AG04450 (cell line): ENCODE measurements around the gene NOL12. TPM values are rescaled to one million over a fixed set of nuclear protein-coding genes. Genes with fewer than 3 reads are reported as not detected.

Source experiments
- CTCF ChIA-PET: fragments of 300-600, 350-600 bp; formaldehyde crosslinking; extraction: SDS; loops from one replicate; lab custom pipeline; 2022; ENCODE audit warnings: antibody characterized with exemption, inconsistent platforms; lab: Charles Lee
- POLR2A ChIA-PET: fragments of 350-600 bp; formaldehyde crosslinking; extraction: SDS; loops from one replicate; lab custom pipeline; 2021; ENCODE audit warnings: antibody characterized with exemption, inconsistent platforms; lab: Yijun Ruan, JAX
- DNase-seq: peaks from one replicate; pipeline ENCODE4 v3.0.0-alpha.2; 2011; ENCODE audit warnings: low read depth, low spot score
- H3K27ac ChIP-seq: one replicate; pipeline ENCODE4 v1.5.1; 2012; ENCODE audit warnings: low read depth, low read length, control low read depth
- H3K27me3 ChIP-seq: one replicate; pipeline ENCODE4 v1.6.0; 2012; ENCODE audit warnings: low read length; ENCODE audit not compliant: control insufficient read depth, insufficient read depth
- H3K4me3 ChIP-seq: 2 replicates; pipeline ENCODE4 v1.5.1; 2011; ENCODE audit warnings: mild to moderate bottlenecking, low read depth, low read length, control low read depth
- H3K9me3 ChIP-seq: 2 replicates; pipeline ENCODE4 v1.5.1; 2012; ENCODE audit warnings: low read length; ENCODE audit not compliant: control insufficient read depth, insufficient read depth
- polyA plus RNA-seq: library from polyadenylated mRNA; depleted of rRNA; stranded (reverse); fragments of >200 nt; gene quantifications from 2 replicates; pipeline ENCODE4 v1.2.3, GENCODE V29; 2011; rRNA removed
- small RNA-seq: library from RNA; depleted of rRNA; stranded (forward); fragments of <200 nt; gene quantifications from one replicate; pipeline ENCODE3, GENCODE V24; 2012; ENCODE audit warnings: low read depth; ENCODE audit not compliant: insufficient read length
- TF ChIP-seq, protein P1 (sequence below): IDR thresholded peaks from 2 replicates; pipeline ENCODE4 v1.5.1; 2011; ENCODE audit warnings: low read depth, low read length, control low read depth, inconsistent platforms

NOL12 gene
- polyA plus RNA-seq, 1 experiment: 11.8 TPM

DNA sequence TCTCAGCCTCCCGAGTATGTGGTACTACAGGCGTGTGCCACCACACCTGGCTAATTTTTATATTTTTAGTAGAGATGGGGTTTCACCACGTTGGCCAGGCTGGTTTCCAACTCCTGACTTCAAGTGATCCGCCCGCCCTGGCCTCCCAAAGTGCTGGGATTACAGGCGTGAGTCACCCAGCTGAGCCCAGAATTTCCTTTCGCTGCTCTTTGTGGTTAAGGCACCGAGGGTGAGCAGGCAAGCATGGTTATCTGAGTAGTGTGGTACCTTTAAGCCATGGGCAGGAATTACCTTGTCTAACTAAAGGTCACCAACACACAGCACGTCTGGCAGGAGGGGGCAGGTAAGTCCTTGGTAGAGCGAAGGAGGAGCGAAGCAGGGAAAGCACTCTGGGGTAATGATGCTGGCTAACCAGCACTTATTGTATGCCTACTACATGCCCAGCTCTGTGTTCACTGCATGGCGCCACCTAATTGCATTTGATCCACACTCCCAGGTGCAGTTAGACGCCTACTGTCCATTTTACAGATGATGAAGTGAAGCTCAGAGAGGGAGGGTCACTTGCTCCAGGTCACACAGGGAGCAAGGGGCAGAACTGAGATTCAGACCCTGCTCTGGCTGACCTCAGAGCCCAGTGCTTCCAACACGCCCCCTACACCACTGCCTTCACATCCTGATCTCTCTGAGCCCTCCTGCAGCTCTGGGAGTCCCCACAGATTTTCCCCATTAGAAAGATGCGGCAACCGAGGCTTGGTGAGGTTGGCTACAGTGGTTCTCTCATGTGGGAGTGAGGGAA is 56.4 kb downstream of the NOL12 start:
- H3K4me3 ChIP-seq: no peak overlapping the region
- H3K27me3 ChIP-seq: no peaks in the 10 kb centered on the region
- TF ChIP-seq, protein P1, sequence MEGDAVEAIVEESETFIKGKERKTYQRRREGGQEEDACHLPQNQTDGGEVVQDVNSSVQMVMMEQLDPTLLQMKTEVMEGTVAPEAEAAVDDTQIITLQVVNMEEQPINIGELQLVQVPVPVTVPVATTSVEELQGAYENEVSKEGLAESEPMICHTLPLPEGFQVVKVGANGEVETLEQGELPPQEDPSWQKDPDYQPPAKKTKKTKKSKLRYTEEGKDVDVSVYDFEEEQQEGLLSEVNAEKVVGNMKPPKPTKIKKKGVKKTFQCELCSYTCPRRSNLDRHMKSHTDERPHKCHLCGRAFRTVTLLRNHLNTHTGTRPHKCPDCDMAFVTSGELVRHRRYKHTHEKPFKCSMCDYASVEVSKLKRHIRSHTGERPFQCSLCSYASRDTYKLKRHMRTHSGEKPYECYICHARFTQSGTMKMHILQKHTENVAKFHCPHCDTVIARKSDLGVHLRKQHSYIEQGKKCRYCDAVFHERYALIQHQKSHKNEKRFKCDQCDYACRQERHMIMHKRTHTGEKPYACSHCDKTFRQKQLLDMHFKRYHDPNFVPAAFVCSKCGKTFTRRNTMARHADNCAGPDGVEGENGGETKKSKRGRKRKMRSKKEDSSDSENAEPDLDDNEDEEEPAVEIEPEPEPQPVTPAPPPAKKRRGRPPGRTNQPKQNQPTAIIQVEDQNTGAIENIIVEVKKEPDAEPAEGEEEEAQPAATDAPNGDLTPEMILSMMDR: no peak
- POLR2A ChIA-PET: interaction anchor here (1.0 to 3.0 kb wide), 2 partner anchors 67 to 134 kb away, joined by 4 to 11 read pairs; partner anchors contain the start of genes GGA1 and LGALS1
- CTCF ChIA-PET: no interaction called here
- peak; percentile 73 for DNase-seq
- peak overlapping the region; percentile 89 for H3K27ac ChIP-seq
- H3K9me3 ChIP-seq: no peaks in the 10 kb centered on the region; the same call in 1 of the 2 replicates

Small RNA genes within 50 kb of the gene (small RNA-seq; reads per million reads assigned to genes)
- not detected for gene RN7SL385P

Other genes starting within 250 kb of the NOL12 start
- 0.04 and 0.06 TPM in 2 replicates for gene MFNG, start 200.0 kb upstream of the NOL12 start, polyA plus RNA-seq
- 5.8 and 9.6 TPM in 2 replicates for gene CARD10, start 166.9 kb upstream of the NOL12 start, polyA plus RNA-seq
- gene CDC42EP1, start 125.9 kb upstream of the NOL12 start, polyA plus RNA-seq: 13.0 and 18.4 TPM in 2 replicates
- not detected in 2 replicates for gene LGALS2, start 106.3 kb upstream of the NOL12 start, polyA plus RNA-seq
- 24.7 and 26.1 TPM in 2 replicates for gene GGA1, start 77.5 kb upstream of the NOL12 start, polyA plus RNA-seq
- 8.4 and 11.3 TPM in 2 replicates for gene SH3BP1, start 46.7 kb upstream of the NOL12 start, polyA plus RNA-seq
- gene PDXP, start 27.6 kb upstream of the NOL12 start, polyA plus RNA-seq: 11.7 and 17.7 TPM in 2 replicates
- 5,926 and 7,935 TPM in 2 replicates for gene LGALS1, start 10.7 kb upstream of the NOL12 start, polyA plus RNA-seq
- 37.0 and 76.4 TPM in 2 replicates for gene TRIOBP, start 10.7 kb downstream of the NOL12 start, polyA plus RNA-seq
- gene GCAT, start 121.6 kb downstream of the NOL12 start, polyA plus RNA-seq: 8.9 and 13.2 TPM in 2 replicates
- not detected in 2 replicates for gene GALR3, start 137.0 kb downstream of the NOL12 start, polyA plus RNA-seq
- gene ANKRD54, start 158.0 kb downstream of the NOL12 start, polyA plus RNA-seq: 11.2 and 13.8 TPM in 2 replicates
- 833 and 867 TPM in 2 replicates for gene EIF3L, start 163.1 kb downstream of the NOL12 start, polyA plus RNA-seq
- 12.1 and 12.9 TPM in 2 replicates for gene MICALL1, start 220.0 kb downstream of the NOL12 start, polyA plus RNA-seq